H1 (cell line): ENCODE data around the gene B4GALT5. TPM values are rescaled to one million over a fixed set of nuclear protein-coding genes. Genes with fewer than 3 reads are reported as not detected.

Experiments used
- CTCF ChIA-PET: fragments of 300-600 bp; sonication (Branson Sonifier 250); formaldehyde crosslinking; loops from one replicate; lab custom pipeline; 2021; ENCODE audit not compliant: partially characterized antibody; lab: Charles Lee
- POLR2A ChIA-PET: fragments of 300-600 bp; sonication (Branson Sonifier 250); formaldehyde crosslinking; loops from one replicate; lab custom pipeline; 2021; ENCODE audit warnings: inconsistent platforms; ENCODE audit not compliant: partially characterized antibody; lab: Charles Lee
- DNase-seq, 2 experiments: peaks; one replicate each; pipeline versions ENCODE4 v3.0.0 to v3.0.0-alpha.2; 2010 to 2022; ENCODE audit warnings: low spot score in 2 of 2, low read depth in 1 of 2, mixed read lengths in 1 of 2
- FAIRE-seq: peaks from 2 replicates; lab custom pipeline; 2011; peaks lifted over from hg19 to GRCh38; lab: Jason Lieb, UNC
- H2AFZ ChIP-seq: 2 replicates; pipeline ENCODE4 v1.8.1; 2012; ENCODE audit warnings: low read length, inconsistent platforms
- H2AK5ac ChIP-seq: 2 replicates; pipeline ENCODE4 v1.6.1; 2013; ENCODE audit warnings: low read depth, low read length
- H2BK120ac ChIP-seq: replicated peaks from 2 replicates; pipeline ENCODE3; 2013; ENCODE audit warnings: low read depth, low read length, inconsistent platforms
- H2BK12ac ChIP-seq: 2 replicates; pipeline ENCODE4 v1.6.1; 2013; ENCODE audit warnings: low read depth, low read length
- H2BK15ac ChIP-seq: 2 replicates; pipeline ENCODE4 v1.6.1; 2013; ENCODE audit warnings: low read length
- H2BK20ac ChIP-seq: 2 replicates; pipeline ENCODE4 v1.6.1; 2013; ENCODE audit warnings: low read length
- H2BK5ac ChIP-seq: 2 replicates; pipeline ENCODE4 v1.6.1; 2013; ENCODE audit warnings: low read depth, low read length
- H3K14ac ChIP-seq: 2 replicates; pipeline ENCODE4 v1.6.1; 2013; ENCODE audit warnings: inconsistent platforms; ENCODE audit not compliant: insufficient read length
- H3K18ac ChIP-seq: 2 replicates; pipeline ENCODE4 v1.6.1; 2013; ENCODE audit warnings: low read length; ENCODE audit errors: extremely low read depth
- H3K23ac ChIP-seq: 2 replicates; pipeline ENCODE4 v1.6.1; 2013; ENCODE audit warnings: inconsistent platforms; ENCODE audit not compliant: insufficient read length
- H3K23me2 ChIP-seq: 2 replicates; pipeline ENCODE4 v1.6.1; 2013; ENCODE audit warnings: low read depth, low read length
- H3K27ac ChIP-seq: 2 replicates; pipeline ENCODE4 v1.6.1; 2011; ENCODE audit warnings: low read depth, low read length, inconsistent platforms
- H3K27me3 ChIP-seq, 4 experiments: replicated peaks in 1 of 4; 1 replicate in 1 of 4; 2 replicates in 3 of 4; pipeline versions ENCODE4 v1.6.1 to v1.8.1; 2011 to 2013; ENCODE audit warnings: low read length in 3 of 4, mild to moderate bottlenecking in 3 of 4, inconsistent platforms in 2 of 4, mixed read lengths in 2 of 4, moderate library complexity in 1 of 4; ENCODE audit not compliant: control insufficient read depth in 3 of 4, insufficient read depth in 3 of 4; ENCODE audit errors: extremely low read depth in 1 of 4
- H3K36me3 ChIP-seq, 4 experiments: 2 replicates each; pipeline versions ENCODE4 v1.6.1 to v1.8.1; 2011 to 2013; ENCODE audit warnings: mild to moderate bottlenecking in 4 of 4, low read length in 3 of 4, moderate library complexity in 2 of 4, control low read depth in 1 of 4, inconsistent platforms in 1 of 4; ENCODE audit not compliant: insufficient read depth in 4 of 4, control insufficient read depth in 2 of 4
- H3K4ac ChIP-seq: replicated peaks from 2 replicates; pipeline ENCODE3; 2013; ENCODE audit warnings: low read length, low read depth, mixed read lengths, inconsistent platforms; ENCODE audit not compliant: insufficient read length
- H3K4me1 ChIP-seq, 4 experiments: replicated peaks in 1 of 4; 1 replicate in 1 of 4; 2 replicates in 3 of 4; pipeline versions ENCODE4 v1.6.1 to v1.8.1; 2011 to 2013; ENCODE audit warnings: low read length in 3 of 4, inconsistent platforms in 2 of 4, mixed read lengths in 1 of 4; ENCODE audit not compliant: insufficient read depth in 4 of 4, control insufficient read depth in 3 of 4
- H3K4me2 ChIP-seq, 2 experiments: 2 replicates each; pipeline versions ENCODE4 v1.6.1 to v1.8.1; 2011 to 2013; ENCODE audit warnings: low read depth in 2 of 2, low read length in 2 of 2, control low read depth in 1 of 2, inconsistent platforms in 1 of 2, mild to moderate bottlenecking in 1 of 2; ENCODE audit not compliant: insufficient read depth in 1 of 2
- H3K4me3 ChIP-seq, 4 experiments: fragments of 200-600, 300-600 bp in 1 of 4; sonication (generic), shearing (Covaris generic), sonication (Bioruptor Twin) in 1 of 4; 2 replicates each; pipeline versions ENCODE4 v1.5.1 to v1.8.1; 2011 to 2016; ENCODE audit warnings: low read length in 4 of 4, low read depth in 3 of 4, control low read depth in 2 of 4, inconsistent platforms in 2 of 4, mild to moderate bottlenecking in 2 of 4, mixed read lengths in 1 of 4, moderate library complexity in 1 of 4; ENCODE audit not compliant: insufficient read depth in 2 of 4; ENCODE audit errors: extremely low read depth in 1 of 4
- H3K56ac ChIP-seq: replicated peaks from 2 replicates; pipeline ENCODE3; 2013; ENCODE audit warnings: low read depth, mild to moderate bottlenecking, mixed read lengths, low read length, inconsistent platforms; ENCODE audit not compliant: insufficient read length
- H3K79me1 ChIP-seq: 2 replicates; pipeline ENCODE4 v1.6.1; 2013; ENCODE audit warnings: low read depth, low read length, control low read depth
- H3K79me2 ChIP-seq, 2 experiments: 2 replicates each; pipeline versions ENCODE4 v1.6.1 to v1.8.1; 2012 to 2013; ENCODE audit warnings: low read length in 2 of 2, mild to moderate bottlenecking in 2 of 2, inconsistent platforms in 1 of 2; ENCODE audit not compliant: insufficient read depth in 2 of 2, control insufficient read depth in 1 of 2
- H3K9ac ChIP-seq, 4 experiments: replicated peaks in 1 of 4; 1 replicate in 1 of 4; 2 replicates in 3 of 4; pipeline versions ENCODE4 v1.6.1 to v1.8.1; 2011 to 2013; ENCODE audit warnings: low read depth in 3 of 4, low read length in 3 of 4, control low read depth in 2 of 4, mild to moderate bottlenecking in 2 of 4, moderate library complexity in 2 of 4, inconsistent platforms in 1 of 4; ENCODE audit errors: extremely low read depth in 1 of 4
- H3K9me3 ChIP-seq, 2 experiments: 2 replicates each; pipeline versions ENCODE4 v1.6.1 to v1.8.1; 2012 to 2013; ENCODE audit warnings: mild to moderate bottlenecking in 2 of 2, moderate library complexity in 2 of 2, control low read depth in 1 of 2, inconsistent platforms in 1 of 2, low read depth in 1 of 2, low read length in 1 of 2, mixed read lengths in 1 of 2; ENCODE audit not compliant: insufficient read depth in 2 of 2
- H4K20me1 ChIP-seq, 2 experiments: replicated peaks in 1 of 2; 2 replicates each; pipeline versions ENCODE3 to v1.8.1; 2011 to 2013; ENCODE audit warnings: inconsistent platforms in 2 of 2, low read length in 2 of 2, mild to moderate bottlenecking in 1 of 2; ENCODE audit not compliant: insufficient read depth in 2 of 2, control insufficient read depth in 1 of 2
- H4K5ac ChIP-seq: 2 replicates; pipeline ENCODE4 v1.6.1; 2013; ENCODE audit warnings: low read length, low read depth, mixed read lengths, inconsistent platforms; ENCODE audit not compliant: insufficient read length
- H4K8ac ChIP-seq: 2 replicates; pipeline ENCODE4 v1.8.0; 2013; ENCODE audit warnings: mild to moderate bottlenecking, moderate library complexity, low read length, inconsistent platforms; ENCODE audit not compliant: insufficient read depth; ENCODE audit errors: extremely low read depth
- H4K91ac ChIP-seq: replicated peaks from 2 replicates; pipeline ENCODE3; 2013; ENCODE audit warnings: low read length, mixed read lengths, inconsistent platforms; ENCODE audit not compliant: insufficient read length
- EGR1 ChIP-seq: IDR thresholded peaks from 2 replicates; pipeline ENCODE4 v1.6.1; 2011; ENCODE audit warnings: low read depth, low read length, borderline replicate concordance
- KDM1A ChIP-seq: fragments of 200-600, 300-600 bp; sonication (generic); IDR thresholded peaks from 2 replicates; pipeline ENCODE4 v1.7.1; 2016; ENCODE audit warnings: mild to moderate bottlenecking, low read length, borderline replicate concordance
- POLR2AphosphoS5 ChIP-seq: IDR thresholded peaks from 2 replicates; pipeline ENCODE4 v1.6.1; 2011; ENCODE audit warnings: low read depth, low read length
- RAD21 ChIP-seq, 2 experiments: IDR thresholded peaks in 1 of 2; conservative IDR thresholded peaks in 1 of 2; 2 replicates each; pipeline ENCODE4 v1.6.1; 2011; ENCODE audit warnings: low read depth in 2 of 2, low read length in 2 of 2, improper control_type of control experiment in 1 of 2, inconsistent platforms in 1 of 2, mild to moderate bottlenecking in 1 of 2, moderate library complexity in 1 of 2
- SRF ChIP-seq: IDR thresholded peaks from 2 replicates; pipeline ENCODE4 v1.6.1; 2011; ENCODE audit warnings: mild to moderate bottlenecking, low read depth, low read length, moderate library complexity
- TAF1 ChIP-seq: IDR thresholded peaks from 2 replicates; pipeline ENCODE4 v1.6.1; 2011; ENCODE audit warnings: mild to moderate bottlenecking, low read depth, low read length
- YY1 ChIP-seq: IDR thresholded peaks from 2 replicates; pipeline ENCODE4 v1.6.1; 2011; ENCODE audit warnings: low read depth, mild to moderate bottlenecking, low read length
- WGBS, 2 experiments: shearing (Covaris generic) in 1 of 2; methylation state at CpG; one replicate each; pipeline versions ENCODE4 v1.1.6 to v1.1.7; 2013 to 2015; ENCODE audit warnings: low lambda C conversion rate in 2 of 2, mixed read lengths in 2 of 2, inconsistent platforms in 1 of 2, low coverage in 1 of 2, missing lambda C conversion rate in 1 of 2; ENCODE audit not compliant: insufficient replicate concordance in 2 of 2, insufficient coverage in 1 of 2, insufficient read length in 1 of 2; ENCODE audit errors: extremely low coverage in 1 of 2, missing lambda C conversion rate in 1 of 2; 5-methylcytosine and 5-hydroxymethylcytosine counted together
- polyA plus RNA-seq, 7 experiments: library from polyadenylated mRNA; depleted of rRNA in 3 of 7; stranded (reverse) in 5 of 7; unstranded in 2 of 7; fragments of >200 nt in 5 of 7; fragments of 200-250 nt in 2 of 7; gene quantifications; 1 replicate in 5 of 7; 2 replicates in 1 of 7; 4 replicates in 1 of 7; pipeline versions ENCODE4 v1.2.1 to v1.2.3, GENCODE V29; 2011 to 2013; ENCODE audit warnings: missing spikeins in 2 of 7, mixed read lengths in 2 of 7
- total RNA-seq: library from RNA; stranded (reverse); fragmentation: NEBNext Ultra II Directional; extraction: Animal tissue kit (Norgen Biotek cat#: 25700); gene quantifications from 2 replicates; pipeline ENCODE4 v1.2.1, GENCODE V29; 2021
- TF ChIP-seq, protein P1 (sequence below): IDR thresholded peaks from 2 replicates; pipeline ENCODE4 v1.6.1; 2012; ENCODE audit warnings: low read length, inconsistent platforms
- TF ChIP-seq, protein P2 (sequence below): IDR thresholded peaks from 2 replicates; pipeline ENCODE4 v1.6.1; 2012; ENCODE audit warnings: inconsistent platforms
- TF ChIP-seq, protein P3 (sequence below): IDR thresholded peaks from 2 replicates; pipeline ENCODE4 v1.6.1; 2012; ENCODE audit warnings: inconsistent platforms

B4GALT5 gene
- total and polyA plus RNA-seq, 2 of the 8 experiments (the other 6 are each of a cell fraction or from before 2014, with no cell fraction given) = 46.5 to 75.4 TPM

DNA sequence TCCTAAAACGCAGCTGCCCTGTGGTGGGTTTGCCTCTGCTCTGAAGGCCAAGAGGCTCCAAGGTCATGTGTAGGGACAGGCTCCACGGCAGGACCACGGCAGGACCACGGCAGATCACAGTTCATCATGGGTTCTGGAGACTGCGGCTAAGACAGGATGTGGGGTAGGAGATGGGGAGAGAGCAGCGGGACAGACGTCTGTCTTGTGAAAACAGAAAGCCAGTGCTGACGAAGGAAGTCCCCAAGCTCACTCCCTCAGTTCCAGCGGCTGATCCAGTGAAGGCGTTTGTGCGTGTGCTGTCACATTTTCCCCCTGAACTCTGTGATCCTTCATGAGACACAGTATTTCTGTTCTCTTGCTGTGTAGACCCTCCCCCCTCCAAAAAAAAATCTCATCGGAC lies 77.8 kb downstream of the B4GALT5 start:
- H3K9ac ChIP-seq = peak overlapping the region in 1 of 4 experiments; percentile 25; a peak in 1 of 7 replicates
- POLR2A ChIA-PET = interaction anchor here (1.9 kb wide), 1 partner anchor 8 kb away, joined by 6 read pairs; no protein-coding TSS in a partner anchor
- TF ChIP-seq EGR1 (no peak), RAD21 (IDR thresholded peaks at IDR 0.05 in 1 of 2, conservative IDR thresholded peaks at IDR 0.05 in 1 of 2; ENCODE audit: low read depth in 2 of 2, low read length in 2 of 2) (no peak), SRF (no peak), TAF1 (no peak), KDM1A (no peak), POLR2AphosphoS5 (no peak), YY1 (no peak)
- TF ChIP-seq, protein P1, sequence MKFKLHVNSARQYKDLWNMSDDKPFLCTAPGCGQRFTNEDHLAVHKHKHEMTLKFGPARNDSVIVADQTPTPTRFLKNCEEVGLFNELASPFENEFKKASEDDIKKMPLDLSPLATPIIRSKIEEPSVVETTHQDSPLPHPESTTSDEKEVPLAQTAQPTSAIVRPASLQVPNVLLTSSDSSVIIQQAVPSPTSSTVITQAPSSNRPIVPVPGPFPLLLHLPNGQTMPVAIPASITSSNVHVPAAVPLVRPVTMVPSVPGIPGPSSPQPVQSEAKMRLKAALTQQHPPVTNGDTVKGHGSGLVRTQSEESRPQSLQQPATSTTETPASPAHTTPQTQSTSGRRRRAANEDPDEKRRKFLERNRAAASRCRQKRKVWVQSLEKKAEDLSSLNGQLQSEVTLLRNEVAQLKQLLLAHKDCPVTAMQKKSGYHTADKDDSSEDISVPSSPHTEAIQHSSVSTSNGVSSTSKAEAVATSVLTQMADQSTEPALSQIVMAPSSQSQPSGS = no peak
- TF ChIP-seq, protein P2, sequence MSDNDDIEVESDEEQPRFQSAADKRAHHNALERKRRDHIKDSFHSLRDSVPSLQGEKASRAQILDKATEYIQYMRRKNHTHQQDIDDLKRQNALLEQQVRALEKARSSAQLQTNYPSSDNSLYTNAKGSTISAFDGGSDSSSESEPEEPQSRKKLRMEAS = no peak
- TF ChIP-seq, protein P3, sequence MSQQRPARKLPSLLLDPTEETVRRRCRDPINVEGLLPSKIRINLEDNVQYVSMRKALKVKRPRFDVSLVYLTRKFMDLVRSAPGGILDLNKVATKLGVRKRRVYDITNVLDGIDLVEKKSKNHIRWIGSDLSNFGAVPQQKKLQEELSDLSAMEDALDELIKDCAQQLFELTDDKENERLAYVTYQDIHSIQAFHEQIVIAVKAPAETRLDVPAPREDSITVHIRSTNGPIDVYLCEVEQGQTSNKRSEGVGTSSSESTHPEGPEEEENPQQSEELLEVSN = no peak

More for the DNA sequence above, 77.8 kb downstream of the B4GALT5 start:
- H4K5ac ChIP-seq = no peak overlapping the region
- H2AK5ac ChIP-seq = no peak overlapping the region
- H3K4me3 ChIP-seq = no peak overlapping the region
- H3K27ac ChIP-seq = no peak overlapping the region
- H4K20me1 ChIP-seq = peaks cover 0 to 14% of the 10 kb centered on the region in 2 experiments
- H2BK12ac ChIP-seq = no peak overlapping the region
- H3K4ac ChIP-seq = no peak overlapping the region
- H3K4me2 ChIP-seq = no peak overlapping the region
- H3K27me3 ChIP-seq = no peaks in the 10 kb centered on the region
- FAIRE-seq = no peak
- H3K79me1 ChIP-seq = peaks cover 2% of the 10 kb centered on the region; the same call in 1 of the 2 replicates
- no peak overlapping the region for H2BK15ac ChIP-seq
- no peak overlapping the region for H3K14ac ChIP-seq
- 0 out of 2 replicates have a peak overlapping the region, but pooled peaks have one; percentile 56 for H2BK5ac ChIP-seq
- H3K4me1 ChIP-seq = peaks cover 5 to 20% (median 12%) of the 10 kb centered on the region in 4 experiments
- no peak overlapping the region for H2AFZ ChIP-seq
- H4K91ac ChIP-seq = no peak overlapping the region
- 87% methylated on average over 12 of the region's 12 CpGs; no CpG with 5 or more reads in 1 of the 2 experiments for WGBS, 2 experiments
- H3K79me2 ChIP-seq = no peaks in the 10 kb centered on the region
- peaks cover 18 to 62% (median 36%) of the 10 kb centered on the region in 4 experiments for H3K36me3 ChIP-seq
- no peak overlapping the region for H3K56ac ChIP-seq
- H3K18ac ChIP-seq = no peak overlapping the region
- H3K23ac ChIP-seq = no peak overlapping the region
- no peaks in the 10 kb centered on the region for H3K23me2 ChIP-seq
- no peak overlapping the region for H4K8ac ChIP-seq
- H3K9me3 ChIP-seq = no peaks in the 10 kb centered on the region
- no peak overlapping the region for H2BK20ac ChIP-seq
- CTCF ChIA-PET = interaction anchor here (0.6 to 3.6 kb wide), 4 partner anchors 25 to 251 kb away, joined by 3 to 13 read pairs (median 4); no protein-coding TSS in a partner anchor
- DNase-seq = no peak
- no peak overlapping the region for H2BK120ac ChIP-seq
